A549 (cell line): Measurements from ENCODE around the gene NEIL3.

ENCODE experiments used
- BHLHE40 ChIP-seq: IDR thresholded peaks from 2 replicates; pipeline ENCODE4 v1.6.1; 2012; ENCODE audit warnings: low read depth, low read length, inconsistent platforms
- CTCF ChIP-seq: fragments of >200 bp; sonication (Bioruptor Twin); formaldehyde crosslinking; IDR thresholded peaks from 3 replicates; pipeline ENCODE4 v1.5.1; 2016
- JUN ChIP-seq, 2 experiments: fragments of >200 bp; sonication (Bioruptor Twin); formaldehyde crosslinking; IDR thresholded peaks; 2 replicates in 1 of 2; 3 replicates in 1 of 2; pipeline ENCODE4 v1.6.1; 2016 to 2017
- KDM5A ChIP-seq: fragments of 200-600 bp; sonication (generic); IDR thresholded peaks from 2 replicates; pipeline ENCODE4 v1.6.1; 2016; ENCODE audit warnings: antibody characterized with exemption, mild to moderate bottlenecking
- NR3C1 ChIP-seq: fragments of >200 bp; sonication (Bioruptor Twin); formaldehyde crosslinking; IDR thresholded peaks from 3 replicates; pipeline ENCODE4 v1.6.1; 2017
- POLR2A ChIP-seq: IDR thresholded peaks from 2 replicates; pipeline ENCODE4 v1.6.1; 2012; ENCODE audit warnings: mild to moderate bottlenecking, low read length
- POLR2AphosphoS2 ChIP-seq: conservative IDR thresholded peaks from 2 replicates; pipeline ENCODE4 v1.6.1; 2012; ENCODE audit warnings: low read length, improper control_type of control experiment, inconsistent platforms
- RAD21 ChIP-seq, 2 experiments: fragments of >200 bp in 1 of 2; sonication (Bioruptor Twin) in 1 of 2; formaldehyde crosslinking in 1 of 2; IDR thresholded peaks in 1 of 2; conservative IDR thresholded peaks in 1 of 2; 2 replicates in 1 of 2; 3 replicates in 1 of 2; pipeline ENCODE4 v1.6.1; 2012 to 2018; ENCODE audit warnings: inconsistent platforms in 1 of 2
- RCOR1 ChIP-seq: fragments of 150-350 bp; IDR thresholded peaks from 2 replicates; pipeline ENCODE4 v1.6.1; 2014; ENCODE audit warnings: antibody characterized with exemption, low read length, low read depth
- SMC3 ChIP-seq: fragments of >200 bp; sonication (Bioruptor Twin); formaldehyde crosslinking; IDR thresholded peaks from 3 replicates; pipeline ENCODE4 v1.6.1; 2018; ENCODE audit warnings: inconsistent platforms
- SREBF2 ChIP-seq: fragments of 450-650 bp; IDR thresholded peaks from 2 replicates; pipeline ENCODE4 v1.6.1; 2014; ENCODE audit warnings: mild to moderate bottlenecking, moderate library complexity
- TF ChIP-seq, protein P1 (sequence below): IDR thresholded peaks from 2 replicates; pipeline ENCODE4 v1.6.1; 2012

- TF ChIP-seq RCOR1, result no peak
- no peak for TF ChIP-seq CTCF
- TF ChIP-seq KDM5A, result peak; percentile 93
- TF ChIP-seq BHLHE40, result no peak
- TF ChIP-seq, protein P1, sequence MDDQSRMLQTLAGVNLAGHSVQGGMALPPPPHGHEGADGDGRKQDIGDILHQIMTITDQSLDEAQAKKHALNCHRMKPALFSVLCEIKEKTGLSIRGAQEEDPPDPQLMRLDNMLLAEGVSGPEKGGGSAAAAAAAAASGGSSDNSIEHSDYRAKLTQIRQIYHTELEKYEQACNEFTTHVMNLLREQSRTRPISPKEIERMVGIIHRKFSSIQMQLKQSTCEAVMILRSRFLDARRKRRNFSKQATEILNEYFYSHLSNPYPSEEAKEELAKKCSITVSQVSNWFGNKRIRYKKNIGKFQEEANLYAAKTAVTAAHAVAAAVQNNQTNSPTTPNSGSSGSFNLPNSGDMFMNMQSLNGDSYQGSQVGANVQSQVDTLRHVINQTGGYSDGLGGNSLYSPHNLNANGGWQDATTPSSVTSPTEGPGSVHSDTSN, result no peak
- TF ChIP-seq SMC3, result no peak
- TF ChIP-seq RAD21 (conservative IDR thresholded peaks at IDR 0.05 in 1 of 2, IDR thresholded peaks at IDR 0.05 in 1 of 2), result no peak
- no peak for TF ChIP-seq POLR2AphosphoS2
- TF ChIP-seq JUN (IDR thresholded peaks at IDR 0.05), result peak; percentile 32 to 86; a peak in 3 of 5 replicates
- no peak for TF ChIP-seq NR3C1
- no peak for TF ChIP-seq POLR2A
- no peak for TF ChIP-seq SREBF2
Observed at GRCh38 chr4:177309522-177310371, at the start of gene NEIL3.
